Measurements from ENCODE around the gene SERP2. TPM values are rescaled to one million over a fixed set of nuclear protein-coding genes. Genes with fewer than 3 reads are reported as not detected.

The SERP2 gene
- total RNA-seq, 1 donor from 2014 or later, result 4.8 TPM

GRCh38 chr13:44373247-44373600, 400 bp upstream of the SERP2 start:
- no peaks in the 10 kb centered on the region for H3K36me3 Mint-ChIP-seq
- no peaks in the 10 kb centered on the region for H3K9me3 Mint-ChIP-seq
- no peak for DNase-seq (ENCODE audit: low spot score in 2 of 2, unreplicated experiment in 2 of 2)
- no peak overlapping the region for H3K27ac Mint-ChIP-seq
- H3K4me1 Mint-ChIP-seq, result peaks cover 29% of the 10 kb centered on the region
- no peak for TF ChIP-seq CTCF (IDR thresholded peaks at IDR 0.05; ENCODE audit: unreplicated experiment)
- H3K27me3 Mint-ChIP-seq (ENCODE audit: low read depth), result peaks cover 17% of the 10 kb centered on the region
- H3K4me3 Mint-ChIP-seq, result peak overlapping the region; percentile 65

- Mint-ChIP-seq H3K9me3 (no peaks in the 10 kb centered on the region), H3K27me3 (ENCODE audit: low read depth) (peaks cover 17% of the 10 kb centered on the region), H3K27ac (no peak overlapping the region), H3K4me1 (peaks cover 18% of the 10 kb centered on the region), H3K4me3 (peak overlapping the region; percentile 62), H3K36me3 (no peaks in the 10 kb centered on the region)
- no peak for TF ChIP-seq CTCF (IDR thresholded peaks at IDR 0.05; ENCODE audit: unreplicated experiment)
- no peak for DNase-seq (ENCODE audit: low spot score in 2 of 2, unreplicated experiment in 2 of 2)
Observed at GRCh38 chr13:44374348-44374712, 706 bp downstream of the SERP2 start.

- no peak for TF ChIP-seq CTCF (IDR thresholded peaks at IDR 0.05; ENCODE audit: unreplicated experiment)
- Mint-ChIP-seq H3K4me3 (no peak overlapping the region), H3K4me1 (peaks cover 4% of the 10 kb centered on the region), H3K27me3 (ENCODE audit: low read depth) (peaks cover 3% of the 10 kb centered on the region), H3K27ac (no peak overlapping the region), H3K9me3 (no peaks in the 10 kb centered on the region), H3K36me3 (no peaks in the 10 kb centered on the region)
- DNase-seq (ENCODE audit: low spot score in 2 of 2, unreplicated experiment in 2 of 2), result no peak
Observed at GRCh38 chr13:44378277-44378676, 4.7 kb downstream of the SERP2 start.

GRCh38 chr13:44379885-44380284, 6.3 kb downstream of the SERP2 start:
- no peak for DNase-seq (ENCODE audit: low spot score in 2 of 2, unreplicated experiment in 2 of 2)
- Mint-ChIP-seq H3K27ac (no peak overlapping the region), H3K4me1 (no peaks in the 10 kb centered on the region), H3K36me3 (no peaks in the 10 kb centered on the region), H3K9me3 (no peaks in the 10 kb centered on the region), H3K27me3 (ENCODE audit: low read depth) (peaks cover 10% of the 10 kb centered on the region), H3K4me3 (no peak overlapping the region)
- TF ChIP-seq CTCF (IDR thresholded peaks at IDR 0.05; ENCODE audit: unreplicated experiment), result no peak

- no peak for DNase-seq (ENCODE audit: low spot score in 2 of 2, unreplicated experiment in 2 of 2)
- Mint-ChIP-seq H3K9me3 (no peaks in the 10 kb centered on the region), H3K27me3 (ENCODE audit: low read depth) (peaks cover 10% of the 10 kb centered on the region), H3K4me1 (no peaks in the 10 kb centered on the region), H3K27ac (no peak overlapping the region), H3K36me3 (no peaks in the 10 kb centered on the region), H3K4me3 (no peak overlapping the region)
- no peak for TF ChIP-seq CTCF (IDR thresholded peaks at IDR 0.05; ENCODE audit: unreplicated experiment)
Observed at GRCh38 chr13:44380404-44381165, 7.0 kb downstream of the SERP2 start.

Measured in mesothelial cell of epicardium (in vitro differentiated cells).